Retinal pigment epithelial cell (primary cell): Measurements from ENCODE around the gene MALAT1.
"Not testable (repeated sequence)": the region's sequence is repeated elsewhere in the genome, so short reads cannot be mapped to it uniquely, and the experiment has no call there.

Experiments
- DNase-seq: peaks from one replicate; pipeline ENCODE4 v3.0.0-alpha.2; 2010; ENCODE audit warnings: low read depth
- H3K4me3 ChIP-seq: 2 replicates; pipeline ENCODE4 v1.5.1; 2011; ENCODE audit warnings: mild to moderate bottlenecking, low read length, control low read depth, moderate library complexity
- CTCF ChIP-seq: conservative IDR thresholded peaks from 2 replicates; pipeline ENCODE4 v1.5.1; 2011; ENCODE audit warnings: low read depth, low read length, control low read depth, inconsistent platforms

The MALAT1 gene

GRCh38 chr11:65505466-65506289 lies 6.8 kb downstream of the MALAT1 start:
- DNase-seq: no peak

DNA sequence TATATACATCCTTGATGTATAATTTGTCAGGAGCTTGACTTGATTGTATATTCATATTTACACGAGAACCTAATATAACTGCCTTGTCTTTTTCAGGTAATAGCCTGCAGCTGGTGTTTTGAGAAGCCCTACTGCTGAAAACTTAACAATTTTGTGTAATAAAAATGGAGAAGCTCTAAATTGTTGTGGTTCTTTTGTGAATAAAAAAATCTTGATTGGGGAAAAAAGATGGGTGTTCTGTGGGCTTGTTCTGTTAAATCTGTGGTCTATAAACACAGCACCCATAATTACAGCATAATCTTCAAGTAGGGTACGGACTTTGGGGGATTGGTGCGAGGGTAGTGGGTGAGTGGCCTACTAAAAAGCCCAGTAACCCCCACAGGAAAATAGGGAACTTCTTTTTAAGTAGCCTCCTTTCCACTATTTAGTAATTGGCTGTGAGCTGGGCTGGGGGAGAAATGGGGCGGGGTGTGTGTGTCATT lies 7.5 kb downstream of the MALAT1 start:
- peak overlapping the region; percentile 99 for H3K4me3 ChIP-seq
- TF ChIP-seq CTCF: no peak
- no peak for DNase-seq

More at GRCh38 chr11:65505466-65506289, 6.8 kb downstream of the MALAT1 start:
- TF ChIP-seq CTCF: no peak
- H3K4me3 ChIP-seq: peak overlapping the region; percentile 99

GRCh38 chr11:65506772-65507505 lies 8.1 kb downstream of the MALAT1 start:
- no peak for DNase-seq
- no peak for TF ChIP-seq CTCF
- peak overlapping the region; percentile 99 for H3K4me3 ChIP-seq

GRCh38 chr11:65512311-65512710 lies 13.5 kb downstream of the MALAT1 start:
- DNase-seq, H3K4me3 ChIP-seq: not testable (repeated sequence)

DNA sequence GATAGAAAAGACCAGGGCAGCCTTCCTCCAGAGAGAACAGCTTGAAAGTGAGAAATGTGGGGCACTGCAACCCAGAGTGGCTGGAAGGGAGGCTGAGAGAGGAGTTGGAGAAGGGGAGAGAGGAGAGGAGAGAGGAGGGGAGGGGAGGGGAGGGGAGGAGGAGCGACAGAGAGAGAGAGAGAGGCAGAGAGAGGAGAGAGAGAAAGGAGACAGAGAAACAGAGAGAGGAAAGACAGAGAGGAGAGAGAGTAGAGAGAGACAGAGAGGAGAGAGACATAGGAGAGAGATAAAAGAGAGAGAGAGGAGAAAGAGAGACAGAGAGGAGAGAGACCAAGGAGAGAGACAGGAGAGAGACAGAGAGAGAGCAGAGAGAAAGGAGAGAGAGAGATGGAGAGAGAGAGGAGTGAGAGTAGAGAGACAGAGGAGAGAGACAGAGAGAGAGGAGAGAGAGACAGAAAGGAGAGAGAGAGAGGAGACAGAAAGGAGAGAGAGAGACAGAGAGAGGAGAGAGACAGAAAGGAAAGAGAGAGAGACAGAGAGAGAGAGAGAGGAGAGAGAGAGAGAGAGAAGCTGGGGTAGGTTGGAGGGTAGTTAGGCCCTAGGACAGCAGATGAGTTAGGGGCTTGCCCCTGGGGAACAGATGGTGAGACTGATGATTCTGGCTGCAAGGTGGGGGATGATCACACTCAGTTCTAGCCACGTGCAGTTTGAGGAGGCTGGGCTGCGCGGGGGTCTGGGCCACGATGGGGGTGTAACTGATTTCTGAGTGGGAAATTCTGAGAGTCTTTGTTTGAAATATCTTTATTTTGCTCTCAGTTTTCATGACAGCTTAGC lies 17.5 kb downstream of the MALAT1 start:
- no peak for DNase-seq
- H3K4me3 ChIP-seq: no peak overlapping the region
- no peak for TF ChIP-seq CTCF

DNA sequence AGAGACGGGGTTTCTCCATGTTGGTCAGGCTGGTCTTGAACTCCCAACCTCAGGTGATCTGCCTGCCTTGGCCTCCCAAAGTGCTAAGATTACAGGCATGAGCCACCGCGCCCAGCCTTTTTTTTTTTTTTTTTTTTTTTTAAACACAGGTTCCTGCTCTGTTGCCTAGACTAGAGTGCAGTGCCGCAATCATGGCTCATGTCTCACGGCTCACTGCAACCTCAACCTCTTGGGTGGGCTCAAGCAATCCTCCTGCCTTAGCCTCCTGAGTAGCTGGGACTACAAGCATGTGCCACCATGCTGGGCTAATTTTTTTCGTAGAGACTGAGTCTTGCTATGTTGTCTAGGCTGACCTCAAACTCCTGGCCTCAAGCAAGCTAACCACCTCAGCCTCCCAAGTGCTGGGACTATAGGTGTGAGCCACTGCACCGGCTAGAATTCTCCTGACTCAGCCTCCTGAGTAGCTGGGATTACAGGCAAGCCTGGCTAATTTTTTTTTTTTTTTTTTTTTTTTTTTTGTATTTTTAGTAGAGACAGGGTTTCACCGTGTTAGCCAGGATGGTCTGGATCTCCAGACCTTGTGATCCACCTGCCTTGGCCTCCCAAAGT lies 20.2 kb downstream of the MALAT1 start:
- not testable (repeated sequence) for DNase-seq, H3K4me3 ChIP-seq

GRCh38 chr11:65521777-65522521 lies 23.1 kb downstream of the MALAT1 start:
- H3K4me3 ChIP-seq, DNase-seq: not testable (repeated sequence)

DNA sequence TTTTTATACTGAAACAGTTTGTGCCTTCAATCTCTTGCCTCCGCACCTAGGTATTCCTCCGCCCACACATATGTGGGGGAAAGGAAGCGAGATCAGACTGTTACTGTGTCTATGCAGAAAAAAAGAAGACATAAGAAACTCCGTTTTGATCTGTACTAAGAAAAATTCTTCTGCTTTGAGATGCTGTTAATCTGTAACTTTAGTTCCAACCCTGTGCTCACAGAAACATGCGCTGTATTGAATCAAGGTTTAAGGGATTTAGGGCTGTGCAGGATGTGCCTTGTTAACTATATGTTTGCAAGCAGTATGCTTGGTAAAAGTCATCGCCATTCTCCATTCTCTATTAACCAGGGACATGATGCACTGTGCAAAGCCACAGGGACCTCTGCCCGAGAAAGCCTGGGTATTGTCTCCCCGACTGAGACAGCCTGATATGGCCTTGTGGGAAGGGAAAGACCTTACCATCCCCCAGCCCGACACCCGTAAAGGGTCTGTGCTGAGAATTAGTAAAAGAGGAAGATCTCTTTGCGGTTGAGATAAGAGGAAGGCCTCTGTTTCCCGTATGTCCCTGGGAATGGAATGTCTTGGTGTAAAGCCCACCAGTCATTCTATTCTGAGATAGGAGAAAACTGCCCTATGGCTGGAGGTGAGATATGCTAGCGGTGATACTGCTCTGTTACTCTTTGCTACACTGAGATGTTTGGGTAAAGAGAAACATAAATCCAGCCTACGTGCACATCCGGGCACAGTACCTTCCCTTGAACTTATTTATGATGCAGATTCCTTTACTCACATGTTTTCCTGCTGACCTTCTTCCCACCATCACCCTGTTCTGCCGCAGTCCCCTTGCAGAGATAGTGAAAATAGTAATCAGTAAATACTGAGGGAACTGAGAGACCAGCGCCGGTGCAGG lies 24.1 kb downstream of the MALAT1 start:
- not testable (repeated sequence) for H3K4me3 ChIP-seq, DNase-seq

DNA sequence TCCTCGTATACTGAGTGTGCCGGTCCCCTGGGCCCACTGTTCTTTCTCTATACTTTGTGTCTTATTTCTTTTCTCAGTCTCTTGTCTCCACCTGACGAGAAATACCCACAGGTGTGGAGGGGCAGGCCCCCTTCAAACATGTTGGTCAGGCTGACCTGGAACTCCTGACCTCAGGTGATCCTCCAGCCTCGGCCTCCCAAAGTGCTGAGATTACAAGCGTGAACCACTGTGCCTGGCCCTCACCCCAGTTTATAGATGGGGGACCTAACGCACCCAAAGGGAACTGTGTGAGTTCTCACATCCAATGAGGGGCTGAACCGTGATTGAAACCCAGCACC lies 24.8 kb downstream of the MALAT1 start:
- H3K4me3 ChIP-seq: not testable (repeated sequence)

More for the DNA sequence above, 24.8 kb downstream of the MALAT1 start:
- DNase-seq: not testable (repeated sequence)
